Lower lobe of right lung (tissue), 2 donors: ENCODE measurements around the gene TFF1. TPM values are rescaled to one million over a fixed set of nuclear protein-coding genes. Genes with fewer than 3 reads are reported as not detected.

Source experiments
- ATAC-seq, 2 donors: fragments of 200-7000 bp; cut with Tn5 transposase; one replicate each; pipeline ENCODE4 v1.9.1; 2020 to 2022; ENCODE audit warnings: mild to moderate bottlenecking in 2 of 2, moderate library complexity in 2 of 2
- DNase-seq: peaks from one replicate; pipeline ENCODE4 v3.0.0-alpha.2; 2020
- H3K27ac ChIP-seq: fragments of 200-600 bp; one replicate; pipeline ENCODE4 v1.8.0; 2022
- H3K27me3 ChIP-seq: fragments of 200-600 bp; one replicate; pipeline ENCODE4 v1.8.0; 2022; ENCODE audit warnings: low read depth
- H3K36me3 ChIP-seq: fragments of 200-600 bp; one replicate; pipeline ENCODE4 v1.8.0; 2022; ENCODE audit warnings: mild to moderate bottlenecking
- H3K4me1 ChIP-seq: fragments of 200-600 bp; one replicate; pipeline ENCODE4 v1.8.0; 2022
- H3K4me3 ChIP-seq: fragments of 200-600 bp; one replicate; pipeline ENCODE4 v1.8.0; 2022; ENCODE audit warnings: mild to moderate bottlenecking
- H3K9me3 ChIP-seq: fragments of 200-600 bp; one replicate; pipeline ENCODE4 v1.8.0; 2022
- CTCF ChIP-seq: fragments of 200-600 bp; IDR thresholded peaks from one replicate; pipeline ENCODE4 v1.8.0; 2022; ENCODE audit warnings: antibody characterized with exemption, mild to moderate bottlenecking
- intact Hi-C: fragments of 100-400 bp; cut with DNase I; formaldehyde crosslinking; loops from one replicate; pipeline ENCODE4 v1.11.0; 2022
- total RNA-seq: library from RNA; stranded (reverse); fragmentation: NEBNext Ultra II Directional; extraction: Animal tissue kit (Norgen Biotek cat#: 25700); gene quantifications from one replicate; pipeline ENCODE4 v1.2.1, GENCODE V29; 2021
- donor health status: DM: no; HTN: yes; CAD: no; lungs with severe emphysema.

The TFF1 gene
- total RNA-seq, 1 donor from 2014 or later, result not detected

- DNase-seq, result no peak
- Histone ChIP-seq H3K9me3 (no peaks in the 10 kb centered on the region), H3K4me3 (no peak overlapping the region), H3K27ac (no peak overlapping the region), H3K4me1 (no peaks in the 10 kb centered on the region), H3K27me3 (peaks cover 5% of the 10 kb centered on the region), H3K36me3 (no peaks in the 10 kb centered on the region)
- no peak for TF ChIP-seq CTCF
- intact Hi-C loops, result no loop called here
- ATAC-seq, result no peak
Observed at GRCh38 chr21:42346441-42346840, 19.9 kb downstream of the TFF1 start.

DNA sequence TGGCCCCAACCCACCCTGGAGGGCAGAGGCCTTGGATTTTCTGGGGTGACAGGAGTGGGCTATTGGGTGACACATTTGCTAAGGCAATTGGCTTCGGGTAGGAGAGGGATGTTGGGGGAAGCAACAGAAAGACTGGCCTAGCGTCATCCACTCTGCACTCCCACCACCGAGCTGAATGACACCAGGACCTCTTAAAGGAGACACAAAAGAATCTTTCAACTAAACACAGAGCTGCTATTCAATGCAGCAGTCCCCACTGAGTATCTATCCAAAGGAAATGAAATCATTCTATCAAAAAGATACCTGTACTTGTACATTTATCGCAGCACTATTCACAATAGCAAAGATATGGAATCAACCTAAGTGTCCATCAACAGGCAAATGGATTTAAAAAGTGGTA lies 21.7 kb downstream of the TFF1 start:
- no peaks in the 10 kb centered on the region for H3K36me3 ChIP-seq
- H3K4me1 ChIP-seq, result no peaks in the 10 kb centered on the region
- intact Hi-C loops, result no loop called here
- no peak overlapping the region for H3K4me3 ChIP-seq
- no peaks in the 10 kb centered on the region for H3K9me3 ChIP-seq
- no peak for TF ChIP-seq CTCF
- ATAC-seq (no peak), DNase-seq (no peak)
- H3K27ac ChIP-seq, result no peak overlapping the region
- H3K27me3 ChIP-seq, result peaks cover 5% of the 10 kb centered on the region

GRCh38 chr21:42343963-42344510 lies 22.3 kb downstream of the TFF1 start:
- ATAC-seq, result no peak
- intact Hi-C loops, result no loop called here
- Histone ChIP-seq H3K9me3 (no peaks in the 10 kb centered on the region), H3K4me3 (no peak overlapping the region), H3K27me3 (peaks cover 5% of the 10 kb centered on the region), H3K4me1 (no peaks in the 10 kb centered on the region), H3K27ac (no peak overlapping the region), H3K36me3 (no peaks in the 10 kb centered on the region)
- no peak for DNase-seq
- no peak for TF ChIP-seq CTCF

- no peak for DNase-seq
- intact Hi-C loops, result no loop called here
- Histone ChIP-seq H3K27ac (no peak overlapping the region), H3K36me3 (no peaks in the 10 kb centered on the region), H3K9me3 (no peaks in the 10 kb centered on the region), H3K27me3 (peaks cover 5% of the 10 kb centered on the region), H3K4me3 (no peak overlapping the region), H3K4me1 (peaks cover 2% of the 10 kb centered on the region)
- TF ChIP-seq CTCF, result no peak
- ATAC-seq, result no peak
Observed at GRCh38 chr21:42343556-42343955, 22.8 kb downstream of the TFF1 start.

GRCh38 chr21:42343101-42343500 lies 23.2 kb downstream of the TFF1 start:
- ATAC-seq (no peak), DNase-seq (no peak)
- H3K36me3 ChIP-seq, result no peaks in the 10 kb centered on the region
- no peaks in the 10 kb centered on the region for H3K9me3 ChIP-seq
- intact Hi-C loops, result no loop called here
- H3K27ac ChIP-seq, result no peak overlapping the region
- no peak overlapping the region for H3K4me3 ChIP-seq
- no peak for TF ChIP-seq CTCF
- peaks cover 5% of the 10 kb centered on the region for H3K27me3 ChIP-seq
- peaks cover 6% of the 10 kb centered on the region for H3K4me1 ChIP-seq
